GM18520 (cell line): ENCODE measurements around the gene C1QTNF2.

ENCODE experiments used
- ATAC-seq: cut with Tn5 transposase; IDR thresholded peaks from one replicate; pipeline ENCODE4 v1.9.1; 2021; ENCODE audit not compliant: unreplicated experiment

C1QTNF2 gene

DNA sequence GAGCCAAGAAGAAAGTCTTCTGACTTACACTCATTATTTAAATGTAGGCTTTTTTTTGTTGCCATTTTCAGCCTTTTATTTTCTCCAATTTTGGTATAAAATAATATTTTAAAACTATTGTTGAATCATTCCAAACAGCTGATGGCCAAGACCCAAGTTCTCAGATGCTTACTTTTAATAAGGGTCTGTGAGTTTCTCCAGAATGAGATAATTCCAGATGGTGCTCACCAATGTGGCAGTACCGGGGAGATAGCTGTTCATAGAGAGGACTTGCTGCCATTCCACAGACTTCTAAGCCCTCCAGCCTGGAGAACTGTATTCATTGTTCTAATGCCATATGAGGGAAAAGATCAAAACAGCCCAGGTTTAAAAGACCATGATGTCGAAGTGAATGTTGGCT is 5.3 kb upstream of the C1QTNF2 start:
- ATAC-seq, result no peak

DNA sequence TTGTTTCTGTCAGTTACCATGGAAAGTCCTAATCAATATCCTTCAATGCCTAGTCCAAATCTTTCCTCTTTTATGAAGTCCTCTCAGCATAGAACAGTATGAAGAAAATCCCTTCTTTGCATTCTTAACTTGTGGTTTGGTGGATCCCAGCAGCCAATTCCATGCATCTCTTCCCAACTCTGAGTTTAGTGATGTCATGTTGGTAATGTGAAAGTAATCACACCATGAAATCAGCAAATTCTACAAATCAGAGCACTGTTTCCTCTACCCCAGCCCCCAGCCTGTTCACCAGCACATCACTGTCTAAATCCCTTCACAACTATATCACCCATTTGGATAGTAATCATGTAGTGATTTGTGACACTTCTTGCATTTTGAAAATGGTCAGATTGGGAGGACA is 4.7 kb upstream of the C1QTNF2 start:
- ATAC-seq, result no peak

DNA sequence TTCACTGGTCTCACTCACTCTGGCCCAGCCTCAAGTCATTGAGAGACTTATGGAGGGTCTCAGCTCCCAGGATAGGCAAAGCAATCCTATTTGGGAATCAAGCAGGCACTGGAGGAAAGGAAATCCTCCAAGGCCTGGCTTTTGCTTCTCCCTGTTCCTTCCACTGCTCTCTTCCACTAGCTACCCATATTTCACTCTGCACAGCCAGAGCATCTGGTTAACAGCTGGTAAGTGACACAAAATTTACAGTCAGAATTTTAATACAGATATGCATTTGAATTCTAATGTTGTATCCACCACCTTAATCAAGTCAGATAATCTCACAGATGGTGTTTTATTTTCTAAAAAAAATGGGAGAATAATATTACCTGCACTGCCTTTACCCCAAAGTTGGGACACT is 868 bp upstream of the C1QTNF2 start:
- no peak for ATAC-seq

DNA sequence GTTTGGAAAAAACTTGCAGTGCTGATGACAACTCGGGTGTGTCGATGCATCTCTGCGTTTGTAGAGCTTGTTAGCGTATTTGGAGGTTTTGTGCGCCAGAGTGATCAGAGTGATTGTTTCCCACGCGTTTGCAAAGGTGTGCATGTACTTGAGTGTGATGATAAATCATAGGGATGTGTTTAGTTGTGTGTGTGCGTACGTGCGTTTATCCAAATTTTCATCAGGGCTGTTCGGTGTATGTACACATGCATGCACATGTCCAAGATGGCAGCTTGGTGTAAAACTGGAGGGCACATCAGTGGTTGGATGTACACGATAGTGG is 248 bp upstream of the C1QTNF2 start:
- ATAC-seq, result no peak

DNA sequence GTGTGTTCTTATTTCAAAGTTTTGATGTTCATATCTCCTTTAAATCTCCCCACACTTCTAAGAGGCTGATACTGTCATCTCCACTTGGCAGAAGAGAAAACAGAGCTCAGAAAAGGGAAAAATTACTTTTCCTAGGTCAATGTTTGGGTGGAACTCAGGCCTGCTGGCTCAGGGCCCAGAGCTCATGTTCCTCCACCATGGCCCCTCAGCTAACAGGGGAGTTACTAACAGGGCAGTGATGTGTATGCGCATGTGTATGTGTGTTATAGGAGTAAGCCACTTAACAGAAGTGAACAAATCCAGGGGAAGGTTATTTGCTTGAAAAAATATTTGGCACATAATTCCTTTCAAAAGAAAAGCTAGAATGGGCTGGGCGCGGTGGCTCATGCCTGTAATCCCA is 2.5 kb downstream of the C1QTNF2 start:
- ATAC-seq, result no peak

DNA sequence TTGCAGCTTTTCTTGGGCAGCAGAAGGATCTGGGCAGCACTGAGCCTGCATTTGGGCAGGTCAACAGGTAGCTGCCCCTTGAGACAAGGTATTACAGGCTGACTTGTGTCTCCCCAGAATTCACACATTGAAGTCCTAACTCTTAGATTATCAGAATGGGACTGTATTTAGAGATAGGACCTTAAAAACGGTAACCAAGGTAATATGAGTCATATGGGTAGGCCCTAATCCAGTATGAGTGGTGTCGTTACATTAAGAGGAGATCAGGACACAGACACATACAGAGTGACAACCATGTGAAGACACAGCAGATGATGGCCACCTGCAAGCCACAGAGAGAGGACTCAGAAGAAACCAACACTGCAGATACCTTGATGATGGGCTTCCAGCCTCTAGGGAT is 3.2 kb downstream of the C1QTNF2 start:
- no peak for ATAC-seq

DNA sequence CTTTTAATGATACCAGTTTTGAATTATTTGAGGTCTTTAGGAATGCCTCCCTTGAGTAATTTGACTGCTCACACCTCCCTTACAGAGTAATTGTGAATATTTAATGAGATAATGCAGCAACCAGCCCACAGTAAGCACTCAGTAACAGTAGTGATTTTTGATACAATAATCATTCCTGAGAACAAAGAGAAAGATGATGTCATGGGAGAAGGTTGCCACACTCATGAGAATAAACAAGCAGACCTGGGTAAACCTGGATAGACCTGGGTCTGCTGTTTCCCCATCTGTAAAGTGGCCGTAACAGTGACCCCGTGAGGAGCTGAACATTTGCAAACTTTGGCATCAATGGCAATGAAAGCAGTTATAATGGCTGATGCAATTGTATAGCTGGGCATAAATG is 4.2 kb downstream of the C1QTNF2 start:
- ATAC-seq, result no peak

DNA sequence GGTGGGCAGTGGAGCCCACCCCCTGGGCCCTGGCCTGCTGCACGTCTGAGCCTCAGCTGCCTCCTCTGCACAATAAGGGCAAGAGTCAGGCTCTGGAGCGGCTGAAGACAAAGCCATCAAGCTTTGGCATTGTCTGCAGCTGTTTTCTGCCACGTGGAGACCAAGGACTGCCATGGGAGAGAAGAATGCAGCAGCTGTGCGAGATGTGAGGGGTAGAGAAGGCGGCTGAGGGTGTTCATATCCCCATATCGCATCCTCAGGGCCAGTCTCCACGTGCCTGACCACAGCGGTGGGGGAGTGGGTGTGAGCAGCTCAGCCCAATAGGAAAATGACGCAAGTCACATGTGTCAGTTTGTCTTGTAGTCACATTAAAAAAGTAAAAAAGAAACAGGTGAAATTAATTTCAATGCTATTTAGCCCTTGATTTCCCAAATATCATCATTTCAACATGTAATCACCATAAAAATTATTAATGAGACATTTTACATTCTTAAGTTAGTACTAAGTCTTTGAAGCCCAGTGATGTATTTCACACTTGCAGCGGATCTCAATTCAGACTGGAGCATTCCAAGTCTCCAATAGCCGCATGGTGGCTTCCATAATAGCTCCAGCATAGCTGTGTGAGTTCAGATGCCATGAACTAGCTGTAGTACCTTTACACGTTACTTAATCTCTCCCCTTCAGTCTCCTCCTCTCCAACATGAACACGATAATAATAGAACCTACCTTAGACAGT is 6.6 kb downstream of the C1QTNF2 start:
- no peak for ATAC-seq

DNA sequence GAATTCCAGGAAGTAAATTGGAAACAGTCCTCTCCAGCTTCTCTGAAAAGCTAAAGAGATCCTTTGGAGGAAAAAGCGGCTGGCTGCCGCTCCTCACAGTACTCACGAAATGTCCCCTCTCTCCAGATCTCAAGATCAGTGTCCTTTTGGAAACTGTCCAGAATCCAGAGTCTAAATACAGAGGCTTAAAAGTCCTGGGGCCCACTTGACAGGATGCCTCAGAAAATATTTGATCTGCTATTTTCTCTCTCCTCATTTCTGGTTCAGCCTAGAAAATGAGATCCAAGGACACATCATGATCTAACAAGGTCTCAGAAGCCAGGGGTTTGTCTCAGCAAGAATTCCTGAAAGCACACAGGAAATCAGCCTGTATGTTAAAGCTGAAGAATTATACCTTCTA is 7.2 kb downstream of the C1QTNF2 start:
- ATAC-seq, result no peak

DNA sequence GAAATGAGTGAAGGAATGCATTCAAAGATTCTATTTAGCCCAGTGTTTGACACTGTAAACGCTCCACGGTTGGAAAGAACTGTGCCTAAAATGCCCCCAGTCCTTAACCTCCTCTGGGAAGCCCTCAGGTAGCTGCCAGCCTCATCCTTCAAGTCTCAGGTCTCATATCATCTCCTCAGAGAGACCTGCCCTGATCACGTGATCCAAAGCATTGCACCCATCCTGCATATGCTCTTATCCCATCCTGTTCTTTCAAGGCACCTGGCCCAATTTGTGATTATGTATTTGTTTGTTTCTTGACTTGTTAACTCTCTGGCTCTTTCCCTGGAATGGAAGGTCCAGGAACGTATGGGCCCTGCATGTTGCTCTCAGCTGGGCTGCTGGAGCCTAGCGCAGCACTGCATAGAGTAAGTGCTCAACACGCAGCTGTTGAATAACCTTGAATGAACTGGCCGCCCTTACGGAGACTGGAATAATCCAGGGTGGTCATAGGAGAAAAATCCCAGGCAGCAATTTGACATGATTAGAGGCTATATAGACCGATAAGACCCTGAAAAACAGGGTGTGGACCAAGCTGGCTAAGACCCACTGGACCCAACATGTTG is 8.7 kb downstream of the C1QTNF2 start:
- no peak for ATAC-seq

DNA sequence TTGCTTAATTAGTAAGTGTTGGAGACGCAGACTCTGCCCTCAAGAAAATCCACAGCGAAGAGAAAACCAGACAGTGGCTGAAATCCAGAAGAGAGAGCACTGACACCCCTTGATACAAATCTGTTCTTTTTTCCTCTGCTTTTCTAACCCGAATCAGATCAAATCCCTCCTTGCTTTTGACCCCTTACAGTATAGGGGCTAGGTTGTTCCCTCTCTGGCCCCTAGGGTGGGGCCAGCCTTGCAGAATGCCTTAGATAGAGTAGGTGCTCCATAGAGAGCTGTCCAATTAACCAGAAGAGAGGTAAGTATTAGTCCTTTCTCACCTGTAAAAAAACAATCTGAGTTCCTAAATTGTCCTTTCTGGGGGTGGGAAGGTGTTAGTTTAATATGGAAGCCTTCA is 10.1 kb downstream of the C1QTNF2 start:
- ATAC-seq, result no peak

DNA sequence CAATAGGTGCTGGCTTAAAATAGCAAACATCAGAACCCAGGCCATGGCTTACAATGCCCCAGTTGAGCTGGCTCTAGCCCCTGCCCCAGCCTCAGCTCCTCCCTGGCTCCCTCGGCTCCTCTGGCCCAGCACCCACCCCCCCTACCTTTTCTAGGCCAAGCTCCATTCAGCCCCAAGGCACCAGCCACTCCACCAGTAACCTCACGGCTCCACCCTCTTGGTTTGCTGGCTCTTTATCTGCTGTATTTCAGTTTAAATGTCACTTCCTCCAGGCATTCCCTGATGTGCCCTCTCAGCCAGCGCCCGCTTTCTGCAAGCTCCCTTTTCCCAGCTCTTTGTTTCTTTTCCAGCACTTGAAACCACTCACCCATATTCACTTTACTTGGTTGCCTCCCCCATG is 10.6 kb downstream of the C1QTNF2 start:
- ATAC-seq, result no peak

DNA sequence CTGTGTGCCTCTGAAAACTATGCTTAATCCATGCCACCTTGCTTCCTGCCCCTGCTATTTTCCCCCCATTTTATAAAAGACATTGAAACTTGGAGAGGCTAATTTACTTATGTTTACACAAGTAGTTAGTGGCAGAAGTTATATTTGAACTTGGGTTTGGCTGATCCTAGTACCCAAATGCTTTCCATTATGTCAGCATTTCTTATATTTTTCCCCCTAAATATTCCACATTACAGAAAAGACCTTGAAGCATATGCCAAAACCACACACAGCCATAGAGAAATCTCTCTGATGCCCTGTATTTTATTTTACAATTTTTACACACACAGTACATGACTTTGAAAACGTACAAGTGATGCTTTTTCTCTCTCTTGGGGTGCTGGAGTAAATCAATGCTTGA is 11.2 kb downstream of the C1QTNF2 start:
- no peak for ATAC-seq

DNA sequence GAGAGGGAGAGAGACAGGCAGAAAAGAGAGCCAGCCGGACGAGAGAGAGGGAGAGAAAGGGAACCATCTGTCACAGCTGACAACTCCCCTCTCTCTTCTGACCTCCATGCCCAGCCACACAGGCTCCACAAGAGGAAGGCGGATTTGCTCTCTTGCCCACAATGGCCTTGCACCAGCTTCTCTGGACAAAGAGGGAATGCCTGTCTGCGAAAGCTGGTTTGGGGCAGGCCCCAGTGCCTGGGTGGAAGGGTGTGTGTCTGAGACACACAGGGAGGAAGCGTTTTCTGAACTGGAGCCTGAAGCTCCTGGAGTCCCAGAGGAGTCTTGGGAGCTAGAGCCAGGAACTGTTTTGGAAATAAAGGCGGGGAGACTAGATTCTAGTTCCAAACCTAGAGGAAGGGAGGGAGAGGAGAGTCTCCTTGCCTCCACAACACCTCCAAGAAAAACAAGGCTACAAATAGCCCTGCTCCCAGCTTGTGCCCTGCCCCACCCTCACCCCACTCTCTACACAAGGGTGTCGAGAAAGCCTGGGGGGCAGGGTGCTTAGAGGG is 12.5 kb downstream of the C1QTNF2 start:
- no peak for ATAC-seq

DNA sequence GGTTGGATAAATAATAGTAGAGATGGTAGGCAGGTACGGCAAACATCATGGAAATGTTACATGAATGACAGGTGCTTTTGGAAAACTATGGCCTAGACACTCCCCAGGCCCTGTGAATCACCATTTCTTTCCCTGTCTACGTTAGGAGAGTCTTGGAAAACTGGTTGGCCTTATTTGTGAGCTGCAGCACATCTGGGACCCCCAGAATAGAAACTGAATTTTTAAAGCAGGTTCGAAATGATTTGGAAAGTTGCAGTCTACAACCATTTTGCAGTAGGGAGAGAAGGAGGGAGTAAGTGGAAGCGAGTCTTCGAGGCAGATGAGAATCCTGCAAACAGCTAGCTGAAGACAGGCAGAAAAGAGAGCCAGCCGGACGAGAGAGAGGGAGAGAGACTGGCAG is 13.0 kb downstream of the C1QTNF2 start:
- no peak for ATAC-seq

DNA sequence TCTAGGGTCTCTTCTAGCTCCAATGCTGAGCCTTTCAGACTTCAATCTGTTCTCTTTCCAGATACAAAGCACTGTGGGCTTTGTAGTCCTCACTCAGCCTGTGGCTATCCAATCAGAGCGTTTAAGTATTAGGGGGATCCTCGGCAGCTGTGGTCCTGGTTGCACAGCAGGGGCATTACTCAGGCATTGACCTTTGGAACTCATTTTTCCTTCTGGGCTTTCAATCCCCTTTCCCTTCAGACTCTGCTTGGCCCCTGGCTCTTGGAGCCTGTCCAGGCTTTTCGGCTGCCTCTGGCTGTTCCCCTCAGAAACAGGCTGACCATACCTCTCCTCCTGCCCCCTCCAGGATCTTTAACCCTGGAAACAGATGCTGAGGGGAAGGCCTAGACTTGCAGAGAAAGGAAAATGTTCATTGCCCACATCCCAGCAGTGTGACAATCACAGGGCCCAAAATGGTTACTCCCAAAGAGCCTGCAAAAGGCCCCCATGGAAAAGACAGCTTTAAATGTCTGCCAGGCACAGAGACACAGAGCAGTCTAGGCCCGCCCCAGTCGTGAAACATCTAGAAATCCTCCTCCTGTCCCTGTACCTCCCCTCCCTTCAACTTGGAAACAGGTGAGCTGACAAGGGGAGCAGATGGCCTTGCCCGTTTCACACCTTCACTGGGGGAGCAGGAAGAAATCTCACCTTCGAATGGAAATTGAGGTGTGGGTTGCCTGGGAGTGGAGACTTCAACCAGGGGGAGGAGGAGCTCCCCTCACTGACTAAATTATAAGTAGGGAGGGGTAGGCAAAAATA is 13.7 kb downstream of the C1QTNF2 start:
- no peak for ATAC-seq

DNA sequence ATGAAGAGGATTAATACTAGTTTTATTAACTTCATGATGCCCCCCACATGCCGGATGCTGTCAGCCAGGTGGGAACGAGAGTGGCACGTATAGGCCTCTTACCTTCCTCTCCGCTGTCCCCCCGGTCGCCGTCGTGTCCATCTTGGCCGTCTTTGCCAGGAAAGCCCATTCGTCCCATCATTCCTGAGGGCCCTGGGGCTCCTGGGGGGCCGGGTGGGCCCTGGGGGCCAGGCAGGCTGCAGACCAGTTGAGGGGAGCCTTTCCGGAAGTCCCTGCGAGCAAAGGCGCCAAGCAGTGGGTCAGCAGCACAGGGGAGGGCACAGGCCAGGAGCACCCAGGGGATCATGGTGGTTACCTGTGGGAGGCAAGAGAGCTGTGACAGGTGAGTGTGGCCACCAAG is 15.8 kb downstream of the C1QTNF2 start:
- ATAC-seq, result no peak

DNA sequence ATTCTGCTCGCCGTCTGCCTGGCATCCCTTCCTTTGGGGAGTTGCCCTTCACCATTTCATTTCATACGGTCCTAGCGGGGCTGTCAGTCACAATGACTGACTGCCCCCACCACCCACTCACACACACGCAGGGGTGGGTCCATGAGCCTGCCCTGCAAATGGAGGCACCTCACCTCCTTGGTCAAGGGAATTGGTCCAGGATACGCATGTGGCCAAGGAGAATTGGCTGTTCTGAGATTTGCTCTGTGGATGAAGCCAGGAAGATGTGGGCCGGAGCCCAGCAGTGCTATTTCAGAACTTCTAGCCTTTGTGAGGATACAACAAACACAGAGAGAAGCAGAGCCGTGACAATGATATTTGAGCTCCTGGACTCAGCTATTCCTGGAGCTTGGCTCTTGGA is 17.0 kb downstream of the C1QTNF2 start:
- no peak for ATAC-seq

DNA sequence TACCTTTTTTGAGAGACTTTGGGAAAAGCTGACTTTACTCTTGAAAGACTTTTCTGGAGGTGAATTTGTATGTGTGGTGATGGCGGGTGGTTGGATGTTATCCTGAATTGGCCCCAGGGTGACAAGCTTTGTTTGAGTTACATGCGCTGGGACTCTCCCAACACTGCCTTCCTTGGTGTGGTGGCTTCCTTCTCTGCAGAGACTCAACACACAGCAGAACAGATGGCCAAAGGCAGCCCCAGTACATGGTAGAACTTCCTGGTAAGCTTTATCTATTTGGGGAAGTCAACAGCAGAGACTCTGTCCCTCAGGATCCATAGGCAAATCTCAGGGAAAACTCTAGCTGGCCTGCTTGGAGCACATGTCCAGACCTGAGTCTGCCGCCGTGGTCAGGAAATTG is 18.1 kb downstream of the C1QTNF2 start:
- ATAC-seq, result no peak

DNA sequence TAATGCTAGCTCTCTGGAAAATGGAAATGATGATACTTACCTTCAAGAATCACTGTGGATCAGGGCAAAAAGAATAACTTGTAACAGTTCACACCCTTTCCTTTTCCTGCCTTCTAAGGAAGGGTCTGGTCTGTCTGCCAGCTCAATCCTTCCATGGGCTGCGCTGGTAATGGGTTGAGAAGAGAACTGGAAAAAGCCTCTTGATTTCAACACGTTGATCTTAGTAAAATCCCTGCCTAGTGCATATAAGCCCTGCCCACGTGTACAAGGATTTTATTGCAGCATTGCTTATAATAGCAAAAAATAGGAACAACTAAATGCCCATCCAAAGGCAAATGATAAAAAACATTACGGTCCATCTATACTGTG is 20.5 kb downstream of the C1QTNF2 start:
- ATAC-seq, result no peak

DNA sequence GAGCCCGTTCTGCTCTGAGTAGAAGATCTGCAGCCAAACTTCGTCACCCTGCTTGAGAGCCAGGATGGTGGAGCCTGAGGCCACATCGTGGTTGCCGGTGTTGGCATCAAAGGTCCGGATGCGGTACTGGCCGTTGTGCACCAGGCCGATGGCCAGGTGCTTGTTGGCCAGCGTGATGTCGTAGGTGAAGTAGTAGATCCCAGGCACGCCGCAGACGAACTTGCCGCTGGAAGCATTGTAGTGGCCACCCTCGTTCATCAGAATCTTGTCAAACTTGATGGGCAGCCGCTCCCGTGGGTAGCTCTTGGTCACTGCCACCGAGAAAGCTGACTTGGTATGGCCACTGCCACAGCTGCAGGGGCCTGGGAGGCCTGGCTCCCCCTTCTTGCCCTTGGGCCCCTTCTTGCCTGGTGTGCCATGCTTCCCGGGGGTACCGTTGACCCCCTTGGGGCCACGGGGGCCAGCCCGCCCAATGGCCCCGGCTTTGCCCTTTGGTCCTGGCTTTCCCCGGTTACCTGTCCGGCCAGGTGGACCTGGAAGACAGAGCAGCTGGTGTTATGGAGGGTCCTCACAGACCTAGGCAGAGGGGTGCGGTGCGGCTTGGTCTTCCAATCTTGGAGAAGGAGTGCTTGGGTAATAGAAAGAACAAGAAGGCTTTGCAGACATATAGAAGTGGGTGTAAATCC is 21.0 kb downstream of the C1QTNF2 start:
- ATAC-seq, result no peak

DNA sequence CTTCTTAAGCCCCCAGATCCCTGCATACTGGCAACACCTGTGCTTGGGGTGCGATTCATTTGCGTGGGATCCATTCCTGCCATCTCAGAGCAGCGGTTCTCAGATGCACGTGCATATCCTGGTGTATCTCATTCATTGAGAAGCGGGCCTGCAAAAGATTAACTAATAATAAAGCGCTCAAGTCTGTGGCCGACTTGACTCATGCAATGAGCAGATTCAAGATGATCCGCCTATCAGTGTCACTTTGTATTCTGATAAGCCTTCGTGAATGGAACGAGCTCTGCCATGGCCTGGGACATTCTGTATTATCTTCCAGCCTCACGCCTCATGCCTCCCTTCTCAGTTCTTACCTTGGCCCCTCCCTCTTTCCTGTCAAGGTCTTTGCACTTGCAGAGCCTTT is 22.3 kb downstream of the C1QTNF2 start:
- no peak for ATAC-seq
